ENCODE measurements around the gene NKAIN1. TPM values are rescaled to one million over a fixed set of nuclear protein-coding genes. Genes with fewer than 3 reads are reported as not detected.

NKAIN1 gene
- polyA plus RNA-seq, 1 experiment = 0.05 TPM

DNA sequence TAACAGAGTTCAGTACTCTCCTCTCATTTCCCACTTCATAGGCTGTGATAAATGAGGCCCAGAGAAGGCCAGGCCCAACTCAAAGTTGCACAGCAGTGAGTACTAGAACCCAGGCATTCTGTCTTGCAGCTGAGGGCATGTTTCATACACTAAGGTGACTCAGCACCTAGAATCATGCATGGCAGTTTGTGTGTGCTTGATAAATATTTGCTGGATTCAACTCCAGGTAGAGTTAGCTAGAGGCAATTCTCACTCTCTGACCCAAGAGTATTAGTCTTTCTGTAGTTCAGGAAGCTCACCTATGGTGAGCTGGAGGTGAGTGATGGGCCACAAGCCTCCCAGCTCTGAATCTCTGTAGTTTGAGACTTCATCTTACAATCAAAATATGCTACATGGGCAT lies 10.7 kb downstream of the NKAIN1 start:
- TF ChIP-seq, protein P1, sequence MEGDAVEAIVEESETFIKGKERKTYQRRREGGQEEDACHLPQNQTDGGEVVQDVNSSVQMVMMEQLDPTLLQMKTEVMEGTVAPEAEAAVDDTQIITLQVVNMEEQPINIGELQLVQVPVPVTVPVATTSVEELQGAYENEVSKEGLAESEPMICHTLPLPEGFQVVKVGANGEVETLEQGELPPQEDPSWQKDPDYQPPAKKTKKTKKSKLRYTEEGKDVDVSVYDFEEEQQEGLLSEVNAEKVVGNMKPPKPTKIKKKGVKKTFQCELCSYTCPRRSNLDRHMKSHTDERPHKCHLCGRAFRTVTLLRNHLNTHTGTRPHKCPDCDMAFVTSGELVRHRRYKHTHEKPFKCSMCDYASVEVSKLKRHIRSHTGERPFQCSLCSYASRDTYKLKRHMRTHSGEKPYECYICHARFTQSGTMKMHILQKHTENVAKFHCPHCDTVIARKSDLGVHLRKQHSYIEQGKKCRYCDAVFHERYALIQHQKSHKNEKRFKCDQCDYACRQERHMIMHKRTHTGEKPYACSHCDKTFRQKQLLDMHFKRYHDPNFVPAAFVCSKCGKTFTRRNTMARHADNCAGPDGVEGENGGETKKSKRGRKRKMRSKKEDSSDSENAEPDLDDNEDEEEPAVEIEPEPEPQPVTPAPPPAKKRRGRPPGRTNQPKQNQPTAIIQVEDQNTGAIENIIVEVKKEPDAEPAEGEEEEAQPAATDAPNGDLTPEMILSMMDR (IDR thresholded peaks at IDR 0.05; ENCODE audit: low read depth, low read length) = no peak
- POLR2A ChIA-PET = no interaction called here
- peaks cover 15% of the 10 kb centered on the region for H3K27me3 ChIP-seq (ENCODE audit: control insufficient read depth, insufficient read depth, low read length)
- CTCF ChIA-PET = no interaction called here
- no peaks in the 10 kb centered on the region for H3K9me3 ChIP-seq (ENCODE audit: control insufficient read depth, insufficient read depth, low read length)
- no peak for DNase-seq (ENCODE audit: low read depth, low spot score)
- no peak overlapping the region for H3K27ac ChIP-seq (ENCODE audit: low read depth, low read length)
- H3K4me3 ChIP-seq (ENCODE audit: low read depth, low read length) = no peak overlapping the region

DNA sequence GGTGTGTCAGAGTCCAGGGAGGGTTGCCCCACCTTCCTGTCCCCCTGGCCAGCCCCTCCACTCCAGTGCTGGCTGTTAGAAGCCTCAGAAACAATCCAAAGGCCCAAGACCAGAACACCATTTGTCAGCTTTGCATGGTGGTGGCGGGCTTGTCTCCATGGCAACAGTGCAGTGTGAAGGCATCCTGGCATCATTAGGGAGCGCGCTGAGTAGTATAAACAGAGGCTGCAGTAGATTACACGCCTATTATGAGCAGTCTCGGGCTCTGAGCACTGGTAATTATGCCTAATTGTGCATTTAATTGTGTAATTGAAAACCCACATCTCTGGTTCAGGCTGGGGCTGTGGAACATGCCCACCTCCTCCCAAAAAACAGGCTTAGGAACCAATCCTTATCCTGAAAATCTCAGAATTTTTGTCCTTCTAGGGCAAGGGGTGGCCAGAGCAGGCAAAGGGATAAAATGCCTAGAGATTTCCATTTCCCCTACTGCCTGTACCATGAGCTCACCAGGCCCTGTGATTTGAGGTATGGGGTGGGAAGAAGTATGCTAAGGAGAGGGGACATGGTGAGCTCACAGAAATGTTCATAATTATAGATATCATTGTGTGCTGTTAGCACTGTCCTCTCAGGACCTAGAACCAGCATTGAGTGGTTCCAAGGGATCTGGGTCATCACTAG lies 11.7 kb downstream of the NKAIN1 start:
- no peak for DNase-seq (ENCODE audit: low read depth, low spot score)
- H3K4me3 ChIP-seq (ENCODE audit: low read depth, low read length) = no peak overlapping the region
- ChIA-PET CTCF (no interaction called here), POLR2A (no interaction called here)
- TF ChIP-seq, protein P1 (IDR thresholded peaks at IDR 0.05; ENCODE audit: low read depth, low read length) = no peak
- peaks cover 7% of the 10 kb centered on the region for H3K27me3 ChIP-seq (ENCODE audit: control insufficient read depth, insufficient read depth, low read length)
- no peak overlapping the region for H3K27ac ChIP-seq (ENCODE audit: low read depth, low read length)
- H3K9me3 ChIP-seq (ENCODE audit: control insufficient read depth, insufficient read depth, low read length) = no peaks in the 10 kb centered on the region

DNA sequence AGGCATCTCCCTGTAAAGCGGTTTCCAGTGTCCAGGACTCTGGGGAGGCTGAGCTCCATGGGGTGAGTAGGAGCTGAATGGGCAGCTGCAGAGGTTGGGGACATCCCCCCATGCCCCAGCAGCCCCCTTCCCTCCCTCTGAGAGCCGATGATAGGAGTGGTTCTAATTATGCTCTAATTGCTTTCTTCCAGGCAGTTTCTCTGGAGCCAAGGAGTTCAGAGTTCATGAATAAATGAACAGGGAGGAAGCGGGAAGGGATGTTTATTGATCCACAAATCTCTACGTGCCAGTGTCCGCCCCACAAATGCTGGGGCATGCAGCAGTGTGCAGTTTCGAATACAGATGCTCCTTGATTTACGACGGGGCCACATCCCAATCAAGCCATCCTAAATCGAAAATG lies 15.6 kb downstream of the NKAIN1 start:
- Histone ChIP-seq H3K4me3 (ENCODE audit: low read depth, low read length) (no peak overlapping the region), H3K27me3 (ENCODE audit: control insufficient read depth, insufficient read depth, low read length) (peaks cover 8% of the 10 kb centered on the region), H3K9me3 (ENCODE audit: control insufficient read depth, insufficient read depth, low read length) (no peaks in the 10 kb centered on the region), H3K27ac (ENCODE audit: low read depth, low read length) (no peak overlapping the region)
- TF ChIP-seq, protein P1 (IDR thresholded peaks at IDR 0.05; ENCODE audit: low read depth, low read length) = no peak
- no peak for DNase-seq (ENCODE audit: low read depth, low spot score)
- CTCF ChIA-PET = interaction anchor here (0.6 kb wide), 1 partner anchor 1096 kb away, joined by 5 read pairs; no protein-coding TSS in a partner anchor
- POLR2A ChIA-PET = no interaction called here

DNA sequence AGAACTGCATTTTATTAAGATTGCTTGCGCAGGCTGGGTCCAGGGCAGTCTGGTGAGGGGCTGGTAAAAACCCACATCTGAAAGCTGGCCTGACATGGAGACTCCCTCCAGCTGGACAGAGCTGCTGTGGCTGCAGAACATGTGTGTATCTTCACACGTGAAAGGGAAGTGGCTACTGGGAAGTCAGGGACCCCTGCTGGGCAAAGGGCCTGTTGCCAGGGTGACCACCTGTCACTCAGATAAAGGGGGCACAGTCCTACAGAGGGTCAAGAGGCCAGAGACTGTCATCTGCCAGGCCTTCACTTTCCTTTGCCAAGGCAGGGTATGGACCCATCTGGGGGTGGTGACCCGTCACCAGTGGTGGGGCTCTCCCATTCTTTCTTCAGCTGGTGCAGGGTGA lies 17.5 kb downstream of the NKAIN1 start:
- ChIA-PET POLR2A (no interaction called here), CTCF (no interaction called here)
- TF ChIP-seq, protein P1 (IDR thresholded peaks at IDR 0.05; ENCODE audit: low read depth, low read length) = no peak
- peaks cover 5% of the 10 kb centered on the region for H3K27me3 ChIP-seq (ENCODE audit: control insufficient read depth, insufficient read depth, low read length)
- no peak for DNase-seq (ENCODE audit: low read depth, low spot score)
- H3K27ac ChIP-seq (ENCODE audit: low read depth, low read length) = no peak overlapping the region
- H3K4me3 ChIP-seq (ENCODE audit: low read depth, low read length) = no peak overlapping the region
- no peaks in the 10 kb centered on the region for H3K9me3 ChIP-seq (ENCODE audit: control insufficient read depth, insufficient read depth, low read length)

DNA sequence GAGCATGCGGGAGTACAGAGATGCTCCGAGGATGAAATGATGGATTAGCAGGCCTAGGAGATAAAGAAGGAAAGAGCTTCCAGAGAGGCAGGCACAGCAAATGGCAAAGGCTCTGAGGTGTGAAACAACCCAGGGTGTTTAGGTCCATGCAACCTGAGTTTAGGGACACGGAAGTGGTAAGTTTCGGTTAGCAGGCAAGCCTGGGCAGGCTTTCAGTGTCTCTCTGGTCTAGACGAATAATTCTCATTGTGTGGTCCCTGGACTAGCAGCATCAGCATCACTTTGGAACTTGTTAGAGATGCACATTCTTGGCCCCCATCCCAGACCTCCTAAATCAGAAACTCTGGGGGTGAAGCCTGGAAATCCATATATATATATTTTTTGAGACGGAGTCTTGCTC lies 18.6 kb downstream of the NKAIN1 start:
- no peak overlapping the region for H3K27ac ChIP-seq (ENCODE audit: low read depth, low read length)
- ChIA-PET POLR2A (no interaction called here), CTCF (no interaction called here)
- H3K4me3 ChIP-seq (ENCODE audit: low read depth, low read length) = no peak overlapping the region
- DNase-seq (ENCODE audit: low read depth, low spot score) = no peak
- no peaks in the 10 kb centered on the region for H3K9me3 ChIP-seq (ENCODE audit: control insufficient read depth, insufficient read depth, low read length)
- H3K27me3 ChIP-seq (ENCODE audit: control insufficient read depth, insufficient read depth, low read length) = peaks cover 9% of the 10 kb centered on the region
- TF ChIP-seq, protein P1 (IDR thresholded peaks at IDR 0.05; ENCODE audit: low read depth, low read length) = no peak

Data from AG04450 (cell line).